DMS153 (cell line): ENCODE results near the gene TAF8.
A peak's percentile ranks its signal among the peaks of the same experiment; 100 is the strongest.
"Not testable (repeated sequence)": the region's sequence is repeated elsewhere in the genome, so short reads cannot be mapped to it uniquely, and the experiment has no call there.

Source experiments
- DNase-seq: peaks from one replicate; lab custom pipeline; 2025; lab: John Stamatoyannopoulos, UW

Gene TAF8

GRCh38 chr6:42028234-42029061 is 21.9 kb upstream of the TAF8 start:
- no peak for DNase-seq

GRCh38 chr6:42029062-42029685 is 21.1 kb upstream of the TAF8 start:
- DNase-seq, result no peak

GRCh38 chr6:42029881-42030280 is 20.4 kb upstream of the TAF8 start:
- no peak for DNase-seq

- DNase-seq, result no peak
These were observed 19.5 kb upstream of the TAF8 start for GRCh38 chr6:42030585-42031506.

GRCh38 chr6:42032366-42032765 is 18.0 kb upstream of the TAF8 start:
- no peak for DNase-seq

- DNase-seq, result not testable (repeated sequence)
These were observed 12.7 kb upstream of the TAF8 start for GRCh38 chr6:42037669-42038068.

GRCh38 chr6:42038163-42038562 is 12.2 kb upstream of the TAF8 start:
- no peak for DNase-seq

- no peak for DNase-seq
These were observed 11.4 kb upstream of the TAF8 start for GRCh38 chr6:42038811-42039408.

- no peak for DNase-seq
These were observed 9.4 kb upstream of the TAF8 start for GRCh38 chr6:42040856-42041480.

GRCh38 chr6:42041481-42042053 is 8.8 kb upstream of the TAF8 start:
- DNase-seq, result no peak

- DNase-seq, result no peak
These were observed 8.2 kb upstream of the TAF8 start for GRCh38 chr6:42042108-42042507.

- DNase-seq, result peak; percentile 54
These were observed 6.4 kb upstream of the TAF8 start for GRCh38 chr6:42043787-42044475.

- DNase-seq, result peak; percentile 77
These were observed 4.5 kb upstream of the TAF8 start for GRCh38 chr6:42045538-42046460.

- peak; percentile 10 for DNase-seq
These were observed 3.7 kb upstream of the TAF8 start for GRCh38 chr6:42046464-42047212.

GRCh38 chr6:42047213-42047590 is 3.1 kb upstream of the TAF8 start:
- no peak for DNase-seq

GRCh38 chr6:42047790-42048405 is 2.4 kb upstream of the TAF8 start:
- DNase-seq, result no peak

- no peak for DNase-seq
These were observed 1.1 kb upstream of the TAF8 start for GRCh38 chr6:42049116-42049809.

GRCh38 chr6:42049948-42050296 is 402 bp upstream of the TAF8 start:
- peak; percentile 30 for DNase-seq
